ENCODE measurements around the gene PRKAA1. TPM values are rescaled to one million over a fixed set of nuclear protein-coding genes. Genes with fewer than 3 reads are reported as not detected.
"Not testable (repeated sequence)": the region's sequence is repeated elsewhere in the genome, so short reads cannot be mapped to it uniquely, and the experiment has no call there.

Gene PRKAA1
- total and polyA plus RNA-seq, 5 experiments from 2014 or later, result 33.8 to 115 (median 36.8) TPM

GRCh38 chr5:40736103-40736875, 61.9 kb downstream of the PRKAA1 start:
- POLR2A ChIA-PET, result no interaction called here
- peaks cover 16 to 44% (median 31%) of the 10 kb centered on the region in 3 donors for H3K36me3 Mint-ChIP-seq
- peak; percentile 59 to 72 for ATAC-seq

DNA sequence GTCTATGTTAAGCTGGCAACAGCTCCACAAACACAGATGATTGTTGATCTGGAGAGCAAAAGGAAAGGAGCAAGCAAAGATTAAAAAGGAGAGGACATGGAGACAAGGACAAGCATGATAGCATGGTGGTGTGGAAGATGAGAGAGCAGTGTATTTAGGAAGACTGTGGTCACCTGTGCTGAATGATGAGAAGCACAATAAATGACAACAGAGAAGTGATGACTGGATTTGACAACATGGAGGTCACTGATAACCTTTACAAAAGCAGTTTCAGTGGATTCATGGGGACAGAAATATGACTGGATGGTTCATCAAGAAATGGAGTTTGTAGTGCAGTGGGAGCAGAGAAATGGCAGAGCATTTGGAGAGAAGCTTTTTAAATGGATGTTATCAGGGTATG, 62.6 kb downstream of the PRKAA1 start:
- no peak for ATAC-seq
- POLR2A ChIA-PET, result no interaction called here
- H3K9me3 Mint-ChIP-seq, result peaks cover 0 to 7% (median 3%) of the 10 kb centered on the region in 9 donors
- peaks cover 14 to 35% (median 31%) of the 10 kb centered on the region in 4 donors for H3K4me1 Mint-ChIP-seq
- H3K4me3 Mint-ChIP-seq, result no peak overlapping the region
- H3K36me3 Mint-ChIP-seq, result peaks cover 9 to 37% (median 24%) of the 10 kb centered on the region in 3 donors
- no peak for DNase-seq
- H3K27me3 Mint-ChIP-seq, result no peaks in the 10 kb centered on the region
- H3K27ac Mint-ChIP-seq, result peak overlapping the region in 2 of 10 donors; percentile 8 to 82

More at GRCh38 chr5:40736103-40736875, 61.9 kb downstream of the PRKAA1 start:
- Mint-ChIP-seq H3K4me1 (peaks cover 14 to 31% (median 30%) of the 10 kb centered on the region in 4 donors), H3K27me3 (no peaks in the 10 kb centered on the region), H3K9me3 (peaks cover 0 to 14% (median 7%) of the 10 kb centered on the region in 9 donors), H3K4me3 (no peak overlapping the region), H3K27ac (peak overlapping the region in 1 of 10 donors; percentile 28)
- peak in 4 of 10 donors; percentile 14 to 68 (median 63) for DNase-seq

GRCh38 chr5:40734986-40735385, 63.2 kb downstream of the PRKAA1 start:
- DNase-seq (no peak), ATAC-seq (no peak)
- Mint-ChIP-seq H3K9me3 (peaks cover 0 to 4% (median 0%) of the 10 kb centered on the region in 9 donors), H3K4me1 (peaks cover 14 to 35% (median 31%) of the 10 kb centered on the region in 4 donors), H3K36me3 (peaks cover 5 to 37% (median 19%) of the 10 kb centered on the region in 3 donors), H3K27me3 (no peaks in the 10 kb centered on the region), H3K27ac (peak overlapping the region in 3 of 10 donors; percentile 5 to 9 (median 8)), H3K4me3 (no peak overlapping the region)
- POLR2A ChIA-PET, result no interaction called here

- no peaks in the 10 kb centered on the region for H3K9me3 Mint-ChIP-seq
These were observed 64.2 kb downstream of the PRKAA1 start for GRCh38 chr5:40733879-40734563.

DNA sequence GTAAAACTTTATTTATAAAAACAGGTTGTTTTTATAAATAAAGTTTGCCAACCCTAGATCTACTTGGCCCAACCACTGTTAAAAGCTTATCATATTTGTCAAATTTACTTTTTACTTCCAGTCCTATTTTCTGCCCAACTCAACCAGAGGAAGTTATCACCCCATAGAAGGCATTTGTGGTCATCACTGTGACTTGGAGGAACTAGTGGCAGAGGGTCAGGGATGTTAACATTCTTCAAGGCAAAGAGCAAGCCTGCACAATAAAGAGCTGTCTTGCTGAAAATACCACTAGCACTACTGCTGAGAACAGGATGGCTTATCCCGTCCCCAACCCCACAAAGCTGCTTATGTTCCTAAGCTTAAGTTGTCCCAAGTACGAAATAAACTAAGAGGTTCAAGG, 64.7 kb downstream of the PRKAA1 start:
- Mint-ChIP-seq H3K4me1 (peaks cover 14 to 35% (median 31%) of the 10 kb centered on the region in 4 donors), H3K4me3 (no peak overlapping the region), H3K27ac (no peak overlapping the region), H3K9me3 (no peaks in the 10 kb centered on the region), H3K36me3 (peaks cover 0 to 35% (median 8%) of the 10 kb centered on the region in 3 donors), H3K27me3 (no peaks in the 10 kb centered on the region)
- POLR2A ChIA-PET, result no interaction called here
- DNase-seq, result no peak
- no peak for ATAC-seq

More at GRCh38 chr5:40733879-40734563, 64.2 kb downstream of the PRKAA1 start:
- no peak for ATAC-seq
- Mint-ChIP-seq H3K4me1 (peaks cover 14 to 35% (median 31%) of the 10 kb centered on the region in 4 donors), H3K27ac (peak overlapping the region in 3 of 10 donors; percentile 8 to 77 (median 75)), H3K4me3 (no peak overlapping the region), H3K36me3 (peaks cover 0 to 35% (median 11%) of the 10 kb centered on the region in 3 donors), H3K27me3 (no peaks in the 10 kb centered on the region)
- DNase-seq, result no peak
- POLR2A ChIA-PET, result no interaction called here

DNA sequence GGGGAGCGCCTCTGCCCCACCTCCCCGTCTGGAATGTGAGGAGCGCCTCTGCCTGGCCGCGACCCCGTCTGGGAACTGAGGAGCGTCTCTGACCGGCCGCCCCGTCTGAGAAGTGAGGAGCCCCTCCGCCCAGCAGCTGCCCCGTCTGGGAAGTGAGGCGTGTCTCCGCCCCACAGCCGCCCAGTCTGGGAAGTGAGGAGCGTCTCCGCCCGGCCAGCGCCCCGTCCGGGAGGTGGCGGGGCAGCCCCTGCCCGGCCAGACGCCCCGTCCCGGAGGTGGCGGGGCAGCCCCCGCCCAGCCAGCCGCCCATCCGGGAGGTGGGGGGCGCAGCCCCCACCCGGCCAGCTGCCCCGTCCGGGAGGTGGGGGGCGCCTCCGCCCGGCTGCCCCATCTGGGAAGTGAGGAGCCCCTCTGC, 75.7 kb downstream of the PRKAA1 start:
- POLR2A ChIA-PET, DNase-seq, H3K27ac Mint-ChIP-seq, H3K27me3 Mint-ChIP-seq, ATAC-seq, H3K4me1 Mint-ChIP-seq, H3K4me3 Mint-ChIP-seq: not testable (repeated sequence)
- peaks cover 0 to 12% (median 3%) of the 10 kb centered on the region in 9 donors for H3K9me3 Mint-ChIP-seq
- peaks cover 19 to 61% (median 43%) of the 10 kb centered on the region in 3 donors for H3K36me3 Mint-ChIP-seq

- H3K4me1 Mint-ChIP-seq, result peaks cover 0 to 9% (median 6%) of the 10 kb centered on the region in 4 donors
- POLR2A ChIA-PET, result no interaction called here
- DNase-seq (no peak), ATAC-seq (no peak)
- peaks cover 0 to 12% (median 3%) of the 10 kb centered on the region in 9 donors for H3K9me3 Mint-ChIP-seq
- no peak overlapping the region for H3K27ac Mint-ChIP-seq
- no peak overlapping the region for H3K4me3 Mint-ChIP-seq
- peaks cover 17 to 68% (median 45%) of the 10 kb centered on the region in 3 donors for H3K36me3 Mint-ChIP-seq
- H3K27me3 Mint-ChIP-seq, result no peaks in the 10 kb centered on the region
These were observed 78.1 kb downstream of the PRKAA1 start for GRCh38 chr5:40720069-40720468.

GRCh38 chr5:40717281-40717680, 80.9 kb downstream of the PRKAA1 start:
- Mint-ChIP-seq H3K4me3 (no peak overlapping the region), H3K27ac (no peak overlapping the region), H3K27me3 (no peaks in the 10 kb centered on the region), H3K9me3 (peaks cover 0 to 12% (median 3%) of the 10 kb centered on the region in 9 donors), H3K4me1 (peaks cover 0 to 9% (median 6%) of the 10 kb centered on the region in 4 donors), H3K36me3 (peaks cover 16 to 55% (median 38%) of the 10 kb centered on the region in 3 donors)
- ATAC-seq (no peak), DNase-seq (no peak)
- POLR2A ChIA-PET, result no interaction called here

GRCh38 chr5:40716590-40716989, 81.6 kb downstream of the PRKAA1 start:
- POLR2A ChIA-PET, result no interaction called here
- Mint-ChIP-seq H3K36me3 (peaks cover 15 to 56% (median 38%) of the 10 kb centered on the region in 3 donors), H3K27me3 (no peaks in the 10 kb centered on the region), H3K9me3 (peaks cover 0 to 7% (median 2%) of the 10 kb centered on the region in 9 donors), H3K4me3 (no peak overlapping the region), H3K27ac (peak overlapping the region in 1 of 10 donors; percentile 22), H3K4me1 (peaks cover 0 to 9% (median 5%) of the 10 kb centered on the region in 4 donors)
- no peak for ATAC-seq
- no peak for DNase-seq

- Mint-ChIP-seq H3K9me3 (peaks cover 0 to 7% (median 1%) of the 10 kb centered on the region in 9 donors), H3K27me3 (no peaks in the 10 kb centered on the region), H3K27ac (peak overlapping the region in 3 of 10 donors; percentile 16 to 32 (median 22)), H3K36me3 (peaks cover 9 to 50% (median 36%) of the 10 kb centered on the region in 3 donors), H3K4me3 (no peak overlapping the region), H3K4me1 (peaks cover 0 to 9% (median 4%) of the 10 kb centered on the region in 4 donors)
- POLR2A ChIA-PET, result no interaction called here
- DNase-seq (no peak), ATAC-seq (no peak)
These were observed 82.2 kb downstream of the PRKAA1 start for GRCh38 chr5:40716000-40716399.

GRCh38 chr5:40714001-40714400, 84.2 kb downstream of the PRKAA1 start:
- POLR2A ChIA-PET, result no interaction called here
- H3K9me3 Mint-ChIP-seq, result peaks cover 0 to 21% (median 0%) of the 10 kb centered on the region in 9 donors
- no peak for ATAC-seq
- H3K27ac Mint-ChIP-seq, result peak overlapping the region in 3 of 10 donors; percentile 44 to 69 (median 59)
- peaks cover 0 to 9% (median 4%) of the 10 kb centered on the region in 4 donors for H3K4me1 Mint-ChIP-seq
- H3K4me3 Mint-ChIP-seq, result no peak overlapping the region
- H3K36me3 Mint-ChIP-seq, result peaks cover 0 to 39% (median 36%) of the 10 kb centered on the region in 3 donors
- H3K27me3 Mint-ChIP-seq, result no peaks in the 10 kb centered on the region
- DNase-seq, result no peak

- H3K27me3 Mint-ChIP-seq, H3K4me3 Mint-ChIP-seq, DNase-seq, POLR2A ChIA-PET, ATAC-seq, H3K27ac Mint-ChIP-seq: not testable (repeated sequence)
- Mint-ChIP-seq H3K4me1 (peaks cover 0 to 13% (median 2%) of the 10 kb centered on the region in 4 donors), H3K9me3 (peaks cover 0 to 50% (median 24%) of the 10 kb centered on the region in 9 donors), H3K36me3 (peaks cover 9 to 50% (median 37%) of the 10 kb centered on the region in 3 donors)
These were observed 87.6 kb downstream of the PRKAA1 start for GRCh38 chr5:40710575-40710974.
